GM18867 (cell line): Measurements from ENCODE around the gene KRTAP21-2.
A peak's percentile ranks its signal among the peaks of the same experiment; 100 is the strongest.
"Not testable (repeated sequence)": the region's sequence is repeated elsewhere in the genome, so short reads cannot be mapped to it uniquely, and the experiment has no call there.

ENCODE experiments used
- ATAC-seq: cut with Tn5 transposase; IDR thresholded peaks from one replicate; pipeline ENCODE4 v1.9.1; 2021; ENCODE audit warnings: mild to moderate bottlenecking, moderate library complexity; ENCODE audit not compliant: unreplicated experiment

Gene KRTAP21-2

GRCh38 chr21:30747159-30747558, at the start of gene KRTAP21-2:
Gene KRTAP21-2 (minus strand): TSS chr21:30747259. CDS start chr21:30747202, 57 bp downstream.
- ATAC-seq, result no peak

GRCh38 chr21:30793581-30794314, 46.7 kb upstream of the KRTAP21-2 start:
- no peak for ATAC-seq

- no peak for ATAC-seq
These were observed 32.2 kb upstream of the KRTAP21-2 start for GRCh38 chr21:30779249-30779648.

GRCh38 chr21:30769724-30770431, 22.8 kb upstream of the KRTAP21-2 start:
- no peak for ATAC-seq

- no peak for ATAC-seq
These were observed 13.7 kb upstream of the KRTAP21-2 start for GRCh38 chr21:30760776-30761175.

- no peak for ATAC-seq
These were observed 11.2 kb upstream of the KRTAP21-2 start for GRCh38 chr21:30758306-30758705.

- ATAC-seq, result not testable (repeated sequence)
These were observed 8.3 kb upstream of the KRTAP21-2 start, which contains the start of gene KRTAP21-1 for GRCh38 chr21:30755328-30755727. Gene KRTAP21-1 (minus strand): TSS chr21:30755428. CDS start chr21:30755378, 50 bp downstream.

GRCh38 chr21:30740462-30740861, 6.6 kb downstream of the KRTAP21-2 start:
- no peak for ATAC-seq

- ATAC-seq, result no peak
These were observed 14.0 kb downstream of the KRTAP21-2 start for GRCh38 chr21:30733026-30733425.

GRCh38 chr21:30726726-30727125, 20.3 kb downstream of the KRTAP21-2 start:
- ATAC-seq, result no peak

GRCh38 chr21:30719401-30719800, 27.7 kb downstream of the KRTAP21-2 start:
- ATAC-seq, result peak; percentile 44

GRCh38 chr21:30718239-30718909, 28.7 kb downstream of the KRTAP21-2 start, which contains the start of gene KRTAP21-3:
Gene KRTAP21-3 (minus strand): TSS chr21:30718777. CDS start chr21:30718759, 18 bp downstream.
- ATAC-seq, result peak; percentile 64

- no peak for ATAC-seq
These were observed 30.0 kb downstream of the KRTAP21-2 start for GRCh38 chr21:30717105-30717504.

- ATAC-seq, result no peak
These were observed 32.1 kb downstream of the KRTAP21-2 start for GRCh38 chr21:30714946-30715345.

GRCh38 chr21:30714456-30714855, 32.6 kb downstream of the KRTAP21-2 start:
- no peak for ATAC-seq

- ATAC-seq, result no peak
These were observed 33.3 kb downstream of the KRTAP21-2 start for GRCh38 chr21:30713766-30714165.

GRCh38 chr21:30710499-30710898, 36.6 kb downstream of the KRTAP21-2 start:
- ATAC-seq, result no peak

- no peak for ATAC-seq
These were observed 39.6 kb downstream of the KRTAP21-2 start for GRCh38 chr21:30707409-30707808.
